Keratinocyte (primary cell): ENCODE data around the gene BAHCC1. TPM values are rescaled to one million over a fixed set of nuclear protein-coding genes. Genes with fewer than 3 reads are reported as not detected.

ENCODE experiments used
- DNase-seq: peaks from one replicate; pipeline ENCODE4 v3.0.0-alpha.2; 2011; ENCODE audit warnings: low read depth, missing footprints, low spot score
- FAIRE-seq: peaks from 2 replicates; lab custom pipeline; 2011; peaks lifted over from hg19 to GRCh38; lab: Jason Lieb, UNC
- H2AFZ ChIP-seq: 2 replicates; pipeline ENCODE4 v1.6.0; 2012; ENCODE audit warnings: low read length, control low read depth, inconsistent platforms; ENCODE audit not compliant: control insufficient read depth
- H3K27ac ChIP-seq: 2 replicates; pipeline ENCODE4 v1.5.1; 2011; ENCODE audit warnings: low read length; ENCODE audit not compliant: control insufficient read depth, insufficient read depth
- H3K27me3 ChIP-seq: 3 replicates; pipeline ENCODE4 v1.6.0; 2011; ENCODE audit warnings: low read length; ENCODE audit not compliant: control insufficient read depth, insufficient read depth; ENCODE audit errors: extremely low read depth
- H3K36me3 ChIP-seq, 2 experiments: 2 replicates in 1 of 2; 3 replicates in 1 of 2; pipeline ENCODE4 v1.5.1; 2011; ENCODE audit warnings: low read length in 2 of 2, mild to moderate bottlenecking in 1 of 2; ENCODE audit not compliant: control insufficient read depth in 2 of 2, insufficient read depth in 2 of 2; ENCODE audit errors: extremely low read depth in 1 of 2
- H3K4me1 ChIP-seq: 3 replicates; pipeline ENCODE4 v1.5.1; 2011; ENCODE audit warnings: low read length; ENCODE audit not compliant: control insufficient read depth, insufficient read depth; ENCODE audit errors: extremely low read depth
- H3K4me2 ChIP-seq: 3 replicates; pipeline ENCODE4 v1.6.0; 2011; ENCODE audit warnings: low read depth, low read length; ENCODE audit not compliant: control insufficient read depth, insufficient read depth; ENCODE audit errors: extremely low read depth
- H3K4me3 ChIP-seq, 3 experiments: fragments of 200-600 bp in 1 of 3; sonication (generic) in 1 of 3; 2 replicates in 2 of 3; 3 replicates in 1 of 3; pipeline ENCODE4 v1.5.1; 2011 to 2016; ENCODE audit warnings: low read length in 3 of 3, mild to moderate bottlenecking in 3 of 3, control low read depth in 2 of 3, inconsistent platforms in 1 of 3, low read depth in 1 of 3, mixed read lengths in 1 of 3, mixed run types in 1 of 3, moderate library complexity in 1 of 3; ENCODE audit not compliant: control insufficient read depth in 2 of 3, insufficient read depth in 2 of 3; ENCODE audit errors: extremely low read depth in 1 of 3
- H3K79me2 ChIP-seq: 2 replicates; pipeline ENCODE4 v1.6.0; 2012; ENCODE audit warnings: low read length; ENCODE audit not compliant: control insufficient read depth, insufficient read depth
- H3K9ac ChIP-seq: 3 replicates; pipeline ENCODE4 v1.6.0; 2011; ENCODE audit warnings: low read length; ENCODE audit not compliant: control insufficient read depth, insufficient read depth; ENCODE audit errors: extremely low read depth
- H3K9me1 ChIP-seq: 3 replicates; pipeline ENCODE4 v1.6.0; 2011; ENCODE audit warnings: low read length; ENCODE audit not compliant: control insufficient read depth, insufficient read depth; ENCODE audit errors: extremely low read depth
- H3K9me3 ChIP-seq: 2 replicates; pipeline ENCODE4 v1.5.1; 2012; ENCODE audit warnings: low read depth, low read length; ENCODE audit not compliant: control insufficient read depth
- H4K20me1 ChIP-seq: 3 replicates; pipeline ENCODE4 v1.6.0; 2011; ENCODE audit warnings: low read length; ENCODE audit not compliant: control insufficient read depth, insufficient read depth; ENCODE audit errors: extremely low read depth
- CTCF ChIP-seq, 3 experiments: IDR thresholded peaks in 1 of 3; conservative IDR thresholded peaks in 1 of 3; optimal IDR thresholded peaks in 1 of 3; 2 replicates in 2 of 3; 3 replicates in 1 of 3; pipeline versions ENCODE3 to v1.5.1; 2011; ENCODE audit warnings: low read length in 3 of 3, mild to moderate bottlenecking in 3 of 3, moderate library complexity in 2 of 3, control low read depth in 1 of 3, inconsistent platforms in 1 of 3; ENCODE audit not compliant: insufficient read depth in 2 of 3; ENCODE audit errors: extremely low read depth in 1 of 3
- EZH2 ChIP-seq: IDR thresholded peaks from one replicate; pipeline ENCODE4 v1.6.1; 2012; ENCODE audit warnings: inconsistent platforms, mild to moderate bottlenecking, low read length, moderate library complexity
- dilution Hi-C: fragments of 300-500 bp; cut with MboI; formaldehyde crosslinking; loops from one replicate; pipeline ENCODE4 v1.7.0; 2020; ENCODE audit warnings: low sequenced_read_pairs; ENCODE audit not compliant: extremely low pct_ligation_motif_present
- polyA plus RNA-seq, 5 experiments: library from polyadenylated mRNA; depleted of rRNA in 3 of 5; stranded (reverse) in 3 of 5; stranded (forward) in 1 of 5; unstranded in 1 of 5; fragments of >200 nt; gene quantifications; 1 replicate in 1 of 5; 2 replicates in 3 of 5; 3 replicates in 1 of 5; pipeline versions ENCODE4 v1.2.1 to v1.2.3, GENCODE V29; 2011 to 2012; ENCODE audit warnings: missing spikeins in 2 of 5, low read depth in 1 of 5, low replicate concordance in 1 of 5

BAHCC1 gene
- polyA plus RNA-seq, 1 donor (not counting 4 experiments of a cell fraction or from before 2014, with no cell fraction given): 0.52 TPM

- no peaks in the 10 kb centered on the region for H3K79me2 ChIP-seq
- dilution Hi-C loops: no loop called here
- no peak overlapping the region for H3K9ac ChIP-seq
- H3K36me3 ChIP-seq: no peaks in the 10 kb centered on the region
- H3K4me3 ChIP-seq: no peak overlapping the region
- DNase-seq: no peak
- H3K4me1 ChIP-seq: no peaks in the 10 kb centered on the region
- H3K27me3 ChIP-seq: peaks cover 28% of the 10 kb centered on the region
- no peak for FAIRE-seq
- TF ChIP-seq CTCF (optimal IDR thresholded peaks at IDR 0.05 in 1 of 3, IDR thresholded peaks at IDR 0.05 in 1 of 3, conservative IDR thresholded peaks at IDR 0.05 in 1 of 3; ENCODE audit: extremely low read depth in 1 of 3, insufficient read depth in 2 of 3, low read length in 3 of 3) (no peak), EZH2 (no peak)
- H2AFZ ChIP-seq: no peak overlapping the region
- no peak overlapping the region for H3K27ac ChIP-seq
- no peaks in the 10 kb centered on the region for H4K20me1 ChIP-seq
- no peaks in the 10 kb centered on the region for H3K9me3 ChIP-seq
- H3K4me2 ChIP-seq: no peak overlapping the region
- no peaks in the 10 kb centered on the region for H3K9me1 ChIP-seq
Observed at GRCh38 chr17:81498953-81499600, 103.8 kb downstream of the BAHCC1 start.

GRCh38 chr17:81499601-81499970 is 104.3 kb downstream of the BAHCC1 start:
- Histone ChIP-seq H4K20me1 (no peaks in the 10 kb centered on the region), H2AFZ (no peak overlapping the region), H3K9me1 (no peaks in the 10 kb centered on the region), H3K4me2 (no peak overlapping the region), H3K36me3 (no peaks in the 10 kb centered on the region), H3K9me3 (no peaks in the 10 kb centered on the region), H3K27ac (no peak overlapping the region), H3K27me3 (peaks cover 28% of the 10 kb centered on the region), H3K79me2 (no peaks in the 10 kb centered on the region), H3K4me3 (no peak overlapping the region), H3K4me1 (no peaks in the 10 kb centered on the region), H3K9ac (no peak overlapping the region)
- FAIRE-seq (no peak), DNase-seq (no peak)
- dilution Hi-C loops: no loop called here
- TF ChIP-seq CTCF (optimal IDR thresholded peaks at IDR 0.05 in 1 of 3, IDR thresholded peaks at IDR 0.05 in 1 of 3, conservative IDR thresholded peaks at IDR 0.05 in 1 of 3; ENCODE audit: extremely low read depth in 1 of 3, insufficient read depth in 2 of 3, low read length in 3 of 3) (no peak), EZH2 (no peak)
